H9 (cell line): ENCODE results near the gene ZSWIM6. TPM values are rescaled to one million over a fixed set of nuclear protein-coding genes. Genes with fewer than 3 reads are reported as not detected.

Experiments
- DNase-seq: peaks from one replicate; pipeline ENCODE4 v3.0.0-alpha.2; 2017
- H2AFZ ChIP-seq: one replicate; pipeline ENCODE4 v1.6.1; 2013; ENCODE audit warnings: mild to moderate bottlenecking, low read length, control low read depth, moderate library complexity
- H2AK5ac ChIP-seq: 2 replicates; pipeline ENCODE4 v1.6.1; 2013; ENCODE audit warnings: low read length, control low read depth, mixed read lengths; ENCODE audit not compliant: insufficient read length
- H2BK120ac ChIP-seq: one replicate; pipeline ENCODE4 v1.6.1; 2013; ENCODE audit warnings: low read depth, mild to moderate bottlenecking, low read length, control low read depth, inconsistent platforms; ENCODE audit not compliant: poor library complexity, severe bottlenecking
- H2BK12ac ChIP-seq: 2 replicates; pipeline ENCODE4 v1.6.1; 2013; ENCODE audit warnings: low read length, control low read depth, mixed read lengths, low read depth; ENCODE audit not compliant: insufficient read length
- H2BK15ac ChIP-seq: 2 replicates; pipeline ENCODE4 v1.6.1; 2013; ENCODE audit warnings: low read depth, low read length, control low read depth
- H2BK20ac ChIP-seq: one replicate; pipeline ENCODE4 v1.6.1; 2013; ENCODE audit warnings: low read depth, mild to moderate bottlenecking, low read length, control low read depth, inconsistent platforms; ENCODE audit not compliant: poor library complexity, severe bottlenecking
- H2BK5ac ChIP-seq: 2 replicates; pipeline ENCODE4 v1.6.1; 2013; ENCODE audit warnings: low read length, control low read depth, mixed read lengths; ENCODE audit not compliant: insufficient read length
- H3K14ac ChIP-seq: 2 replicates; pipeline ENCODE4 v1.6.1; 2013; ENCODE audit warnings: low read length, control low read depth; ENCODE audit not compliant: insufficient read depth
- H3K18ac ChIP-seq: 2 replicates; pipeline ENCODE4 v1.6.1; 2013; ENCODE audit warnings: low read depth, mild to moderate bottlenecking, mixed read lengths, low read length, control low read depth; ENCODE audit not compliant: insufficient read length
- H3K23ac ChIP-seq: 2 replicates; pipeline ENCODE4 v1.6.1; 2013; ENCODE audit warnings: low read length, control low read depth, mixed read lengths, low read depth; ENCODE audit not compliant: insufficient read length
- H3K23me2 ChIP-seq: 2 replicates; pipeline ENCODE4 v1.6.1; 2013; ENCODE audit warnings: low read depth, mild to moderate bottlenecking, mixed read lengths, low read length, control low read depth; ENCODE audit not compliant: insufficient read length, poor library complexity, severe bottlenecking
- H3K27ac ChIP-seq: 2 replicates; pipeline ENCODE4 v1.5.1; 2013; ENCODE audit warnings: low read length, control low read depth, mixed read lengths, low read depth; ENCODE audit not compliant: insufficient read length
- H3K27me3 ChIP-seq: 2 replicates; pipeline ENCODE4 v1.6.1; 2013; ENCODE audit warnings: low read length, control low read depth, inconsistent platforms; ENCODE audit not compliant: insufficient read depth
- H3K4ac ChIP-seq: 2 replicates; pipeline ENCODE4 v1.6.1; 2013; ENCODE audit warnings: low read depth, mild to moderate bottlenecking, control low read depth, inconsistent platforms, low read length, moderate library complexity
- H3K4me1 ChIP-seq: 2 replicates; pipeline ENCODE4 v1.6.1; 2013; ENCODE audit warnings: low read length, control low read depth, inconsistent platforms; ENCODE audit not compliant: insufficient read depth
- H3K4me2 ChIP-seq: 2 replicates; pipeline ENCODE4 v1.6.1; 2013; ENCODE audit warnings: low read length, control low read depth, mixed read lengths; ENCODE audit not compliant: insufficient read length, insufficient read depth
- H3K56ac ChIP-seq: 2 replicates; pipeline ENCODE4 v1.6.1; 2013; ENCODE audit warnings: low read depth, mild to moderate bottlenecking, mixed read lengths, low read length, control low read depth; ENCODE audit not compliant: insufficient read length
- H3K79me1 ChIP-seq: 2 replicates; pipeline ENCODE4 v1.6.1; 2013; ENCODE audit warnings: low read depth, mild to moderate bottlenecking, moderate library complexity, low read length, control low read depth, inconsistent platforms; ENCODE audit not compliant: insufficient read depth, poor library complexity, severe bottlenecking
- H3K79me2 ChIP-seq: 2 replicates; pipeline ENCODE4 v1.6.1; 2013; ENCODE audit warnings: low read length, control low read depth, inconsistent platforms; ENCODE audit not compliant: insufficient read depth
- H3K9ac ChIP-seq: 2 replicates; pipeline ENCODE4 v1.6.1; 2013; ENCODE audit warnings: low read length, control low read depth, mixed read lengths; ENCODE audit not compliant: insufficient read length; ENCODE audit errors: extremely low read depth
- H3K9me3 ChIP-seq: one replicate; pipeline ENCODE4 v1.6.1; 2013; ENCODE audit warnings: low read depth, low read length, inconsistent platforms; ENCODE audit not compliant: control insufficient read depth
- H3T11ph ChIP-seq: one replicate; pipeline ENCODE4 v1.6.1; 2013; ENCODE audit warnings: mild to moderate bottlenecking, low read length, control low read depth, inconsistent platforms
- H4K20me1 ChIP-seq: one replicate; pipeline ENCODE4 v1.6.1; 2013; ENCODE audit not compliant: control insufficient read depth, insufficient read length, insufficient read depth
- H4K5ac ChIP-seq: 2 replicates; pipeline ENCODE4 v1.6.1; 2013; ENCODE audit warnings: low read depth, mild to moderate bottlenecking, mixed read lengths, low read length, control low read depth; ENCODE audit not compliant: insufficient read length
- H4K8ac ChIP-seq: replicated peaks from 2 replicates; pipeline ENCODE4 v1.6.1; 2013; ENCODE audit warnings: low read length, control low read depth, mixed read lengths, low read depth; ENCODE audit not compliant: insufficient read length
- H4K91ac ChIP-seq: 2 replicates; pipeline ENCODE4 v1.6.1; 2013; ENCODE audit warnings: low read depth, mild to moderate bottlenecking, moderate library complexity, mixed read lengths, low read length, control low read depth; ENCODE audit not compliant: insufficient read length
- H3K27ac Mint-ChIP-seq, 3 experiments: 2 replicates in 2 of 3; 3 replicates in 1 of 3; pipeline ENCODE4 v1.8.0; 2020 to 2021; ENCODE audit warnings: mixed read lengths in 3 of 3, mild to moderate bottlenecking in 1 of 3, moderate library complexity in 1 of 3
- H3K27me3 Mint-ChIP-seq: 2 replicates; pipeline ENCODE4 v1.8.0; 2021; ENCODE audit warnings: low read depth, mild to moderate bottlenecking, moderate library complexity, mixed read lengths
- H3K36me3 Mint-ChIP-seq, 3 experiments: 2 replicates in 2 of 3; 3 replicates in 1 of 3; pipeline ENCODE4 v1.8.0; 2020 to 2021; ENCODE audit warnings: low read depth in 3 of 3, mixed read lengths in 3 of 3; ENCODE audit not compliant: insufficient read depth in 1 of 3
- H3K4me1 Mint-ChIP-seq, 2 experiments: 2 replicates each; pipeline ENCODE4 v1.8.0; 2020; ENCODE audit warnings: mixed read lengths in 2 of 2
- H3K4me3 Mint-ChIP-seq, 2 experiments: 2 replicates in 1 of 2; 3 replicates in 1 of 2; pipeline ENCODE4 v1.8.0; 2020 to 2021; ENCODE audit warnings: mild to moderate bottlenecking in 2 of 2, mixed read lengths in 2 of 2, moderate library complexity in 1 of 2
- H3K9me3 Mint-ChIP-seq, 2 experiments: 2 replicates in 1 of 2; 3 replicates in 1 of 2; pipeline ENCODE4 v1.8.0; 2020; ENCODE audit warnings: mild to moderate bottlenecking in 2 of 2, mixed read lengths in 2 of 2, moderate library complexity in 1 of 2
- WGBS: extraction: QIAGEN DNeasy Blood & Tissue Kit; methylation state at CpG from one replicate; pipeline ENCODE4 v1.1.7; 2013; ENCODE audit warnings: missing lambda C conversion rate, low lambda C conversion rate, mixed read lengths; ENCODE audit not compliant: insufficient read length; ENCODE audit errors: extremely low coverage; 5-methylcytosine and 5-hydroxymethylcytosine counted together
- total RNA-seq: library from RNA; stranded (reverse); gene quantifications from 2 replicates; pipeline ENCODE4 v1.2.1, GENCODE V29; 2021
- TF ChIP-seq, protein P1 (sequence below): fragments of 200-600 bp; sonication (generic); conservative IDR thresholded peaks from 3 replicates; pipeline ENCODE4 v1.8.0; 2021; ENCODE audit warnings: antibody characterized with exemption, mild to moderate bottlenecking

Gene ZSWIM6
- total RNA-seq, 1 experiment from 2014 or later, result 11.5 TPM

DNA sequence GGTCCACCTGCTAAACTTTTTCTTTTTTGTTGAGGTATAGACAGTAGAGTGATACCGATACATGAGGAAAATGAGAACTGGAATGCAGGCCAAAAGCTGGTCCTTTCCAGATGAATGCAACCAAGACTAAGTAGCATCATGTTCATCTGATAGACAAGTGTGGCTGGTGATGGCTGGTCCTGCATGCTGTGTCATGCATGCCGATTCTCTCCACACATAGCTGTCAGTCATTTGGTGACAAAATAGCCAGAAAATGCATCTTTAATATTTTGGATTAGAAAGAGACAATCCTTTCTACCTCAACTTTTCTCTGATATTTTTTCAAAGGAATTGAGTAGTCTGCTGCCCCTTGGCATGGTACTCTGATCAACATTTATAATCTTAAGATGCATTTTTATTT is 49.9 kb downstream of the ZSWIM6 start:
- Histone ChIP-seq H3K79me1 (peaks cover 3% of the 10 kb centered on the region), H4K91ac (no peak overlapping the region), H4K5ac (no peak overlapping the region), H3T11ph (no peak overlapping the region), H3K9ac (no peak overlapping the region), H4K8ac (no peak overlapping the region), H3K4ac (no peak overlapping the region), H3K9me3 (no peaks in the 10 kb centered on the region), H3K56ac (no peak overlapping the region), H3K14ac (no peak overlapping the region), H2AFZ (no peak overlapping the region), H3K23ac (no peak overlapping the region), H3K27ac (no peak overlapping the region), H2BK120ac (no peak overlapping the region), H3K27me3 (no peaks in the 10 kb centered on the region), H2BK15ac (no peak overlapping the region), H3K4me1 (no peaks in the 10 kb centered on the region; the same call in 1 of the 2 replicates), H2BK20ac (no peak overlapping the region), H2AK5ac (no peak overlapping the region), H4K20me1 (no peaks in the 10 kb centered on the region), H3K4me2 (no peak overlapping the region), H3K18ac (no peak overlapping the region), H3K79me2 (no peaks in the 10 kb centered on the region; the same call in 1 of the 2 replicates), H2BK5ac (no peak overlapping the region), H2BK12ac (no peak overlapping the region), H3K23me2 (no peaks in the 10 kb centered on the region)
- peaks cover 31 to 35% of the 10 kb centered on the region in 2 experiments for H3K4me1 Mint-ChIP-seq
- no CpG with 5 or more reads among the region's 2 CpGs for WGBS
- peaks cover 0 to 3% of the 10 kb centered on the region in 2 experiments; a peak in 2 of 5 replicates for H3K9me3 Mint-ChIP-seq
- H3K36me3 Mint-ChIP-seq, result peaks cover 0 to 4% (median 0%) of the 10 kb centered on the region in 3 experiments; a peak in 1 of 7 replicates
- H3K4me3 Mint-ChIP-seq, result no peak overlapping the region
- DNase-seq, result no peak
- H3K27me3 Mint-ChIP-seq, result no peaks in the 10 kb centered on the region
- TF ChIP-seq, protein P1, sequence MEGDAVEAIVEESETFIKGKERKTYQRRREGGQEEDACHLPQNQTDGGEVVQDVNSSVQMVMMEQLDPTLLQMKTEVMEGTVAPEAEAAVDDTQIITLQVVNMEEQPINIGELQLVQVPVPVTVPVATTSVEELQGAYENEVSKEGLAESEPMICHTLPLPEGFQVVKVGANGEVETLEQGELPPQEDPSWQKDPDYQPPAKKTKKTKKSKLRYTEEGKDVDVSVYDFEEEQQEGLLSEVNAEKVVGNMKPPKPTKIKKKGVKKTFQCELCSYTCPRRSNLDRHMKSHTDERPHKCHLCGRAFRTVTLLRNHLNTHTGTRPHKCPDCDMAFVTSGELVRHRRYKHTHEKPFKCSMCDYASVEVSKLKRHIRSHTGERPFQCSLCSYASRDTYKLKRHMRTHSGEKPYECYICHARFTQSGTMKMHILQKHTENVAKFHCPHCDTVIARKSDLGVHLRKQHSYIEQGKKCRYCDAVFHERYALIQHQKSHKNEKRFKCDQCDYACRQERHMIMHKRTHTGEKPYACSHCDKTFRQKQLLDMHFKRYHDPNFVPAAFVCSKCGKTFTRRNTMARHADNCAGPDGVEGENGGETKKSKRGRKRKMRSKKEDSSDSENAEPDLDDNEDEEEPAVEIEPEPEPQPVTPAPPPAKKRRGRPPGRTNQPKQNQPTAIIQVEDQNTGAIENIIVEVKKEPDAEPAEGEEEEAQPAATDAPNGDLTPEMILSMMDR, result no peak
- H3K27ac Mint-ChIP-seq, result no peak overlapping the region
